ENCODE results near the gene MOSPD3. TPM values are rescaled to one million over a fixed set of nuclear protein-coding genes. Genes with fewer than 3 reads are reported as not detected.

MOSPD3 gene
- total and polyA plus RNA-seq, 2 of the 8 experiments (the other 6 are each of a cell fraction or from before 2014, with no cell fraction given): 20.7 to 21.4 TPM

DNA sequence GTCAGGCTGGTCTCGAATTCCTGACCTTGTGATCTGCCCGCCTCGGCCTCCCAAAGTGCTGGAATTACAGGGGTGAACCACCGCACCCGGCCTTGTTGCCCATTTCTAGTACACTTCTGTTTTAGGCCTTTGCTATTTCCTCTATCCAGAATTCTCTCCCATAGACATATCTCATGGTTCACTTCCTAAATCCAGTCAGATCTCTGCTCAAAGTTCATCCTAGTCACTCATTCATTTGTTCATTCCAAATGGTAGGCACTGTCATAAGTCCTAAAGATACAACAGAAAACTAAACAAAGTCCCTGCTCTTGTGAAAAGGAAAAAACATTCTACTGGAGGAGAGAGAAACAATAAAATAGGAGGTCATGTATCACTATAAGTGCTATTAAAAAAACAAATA lies 2.4 kb upstream of the MOSPD3 start (continued):
- TF ChIP-seq, protein P1, sequence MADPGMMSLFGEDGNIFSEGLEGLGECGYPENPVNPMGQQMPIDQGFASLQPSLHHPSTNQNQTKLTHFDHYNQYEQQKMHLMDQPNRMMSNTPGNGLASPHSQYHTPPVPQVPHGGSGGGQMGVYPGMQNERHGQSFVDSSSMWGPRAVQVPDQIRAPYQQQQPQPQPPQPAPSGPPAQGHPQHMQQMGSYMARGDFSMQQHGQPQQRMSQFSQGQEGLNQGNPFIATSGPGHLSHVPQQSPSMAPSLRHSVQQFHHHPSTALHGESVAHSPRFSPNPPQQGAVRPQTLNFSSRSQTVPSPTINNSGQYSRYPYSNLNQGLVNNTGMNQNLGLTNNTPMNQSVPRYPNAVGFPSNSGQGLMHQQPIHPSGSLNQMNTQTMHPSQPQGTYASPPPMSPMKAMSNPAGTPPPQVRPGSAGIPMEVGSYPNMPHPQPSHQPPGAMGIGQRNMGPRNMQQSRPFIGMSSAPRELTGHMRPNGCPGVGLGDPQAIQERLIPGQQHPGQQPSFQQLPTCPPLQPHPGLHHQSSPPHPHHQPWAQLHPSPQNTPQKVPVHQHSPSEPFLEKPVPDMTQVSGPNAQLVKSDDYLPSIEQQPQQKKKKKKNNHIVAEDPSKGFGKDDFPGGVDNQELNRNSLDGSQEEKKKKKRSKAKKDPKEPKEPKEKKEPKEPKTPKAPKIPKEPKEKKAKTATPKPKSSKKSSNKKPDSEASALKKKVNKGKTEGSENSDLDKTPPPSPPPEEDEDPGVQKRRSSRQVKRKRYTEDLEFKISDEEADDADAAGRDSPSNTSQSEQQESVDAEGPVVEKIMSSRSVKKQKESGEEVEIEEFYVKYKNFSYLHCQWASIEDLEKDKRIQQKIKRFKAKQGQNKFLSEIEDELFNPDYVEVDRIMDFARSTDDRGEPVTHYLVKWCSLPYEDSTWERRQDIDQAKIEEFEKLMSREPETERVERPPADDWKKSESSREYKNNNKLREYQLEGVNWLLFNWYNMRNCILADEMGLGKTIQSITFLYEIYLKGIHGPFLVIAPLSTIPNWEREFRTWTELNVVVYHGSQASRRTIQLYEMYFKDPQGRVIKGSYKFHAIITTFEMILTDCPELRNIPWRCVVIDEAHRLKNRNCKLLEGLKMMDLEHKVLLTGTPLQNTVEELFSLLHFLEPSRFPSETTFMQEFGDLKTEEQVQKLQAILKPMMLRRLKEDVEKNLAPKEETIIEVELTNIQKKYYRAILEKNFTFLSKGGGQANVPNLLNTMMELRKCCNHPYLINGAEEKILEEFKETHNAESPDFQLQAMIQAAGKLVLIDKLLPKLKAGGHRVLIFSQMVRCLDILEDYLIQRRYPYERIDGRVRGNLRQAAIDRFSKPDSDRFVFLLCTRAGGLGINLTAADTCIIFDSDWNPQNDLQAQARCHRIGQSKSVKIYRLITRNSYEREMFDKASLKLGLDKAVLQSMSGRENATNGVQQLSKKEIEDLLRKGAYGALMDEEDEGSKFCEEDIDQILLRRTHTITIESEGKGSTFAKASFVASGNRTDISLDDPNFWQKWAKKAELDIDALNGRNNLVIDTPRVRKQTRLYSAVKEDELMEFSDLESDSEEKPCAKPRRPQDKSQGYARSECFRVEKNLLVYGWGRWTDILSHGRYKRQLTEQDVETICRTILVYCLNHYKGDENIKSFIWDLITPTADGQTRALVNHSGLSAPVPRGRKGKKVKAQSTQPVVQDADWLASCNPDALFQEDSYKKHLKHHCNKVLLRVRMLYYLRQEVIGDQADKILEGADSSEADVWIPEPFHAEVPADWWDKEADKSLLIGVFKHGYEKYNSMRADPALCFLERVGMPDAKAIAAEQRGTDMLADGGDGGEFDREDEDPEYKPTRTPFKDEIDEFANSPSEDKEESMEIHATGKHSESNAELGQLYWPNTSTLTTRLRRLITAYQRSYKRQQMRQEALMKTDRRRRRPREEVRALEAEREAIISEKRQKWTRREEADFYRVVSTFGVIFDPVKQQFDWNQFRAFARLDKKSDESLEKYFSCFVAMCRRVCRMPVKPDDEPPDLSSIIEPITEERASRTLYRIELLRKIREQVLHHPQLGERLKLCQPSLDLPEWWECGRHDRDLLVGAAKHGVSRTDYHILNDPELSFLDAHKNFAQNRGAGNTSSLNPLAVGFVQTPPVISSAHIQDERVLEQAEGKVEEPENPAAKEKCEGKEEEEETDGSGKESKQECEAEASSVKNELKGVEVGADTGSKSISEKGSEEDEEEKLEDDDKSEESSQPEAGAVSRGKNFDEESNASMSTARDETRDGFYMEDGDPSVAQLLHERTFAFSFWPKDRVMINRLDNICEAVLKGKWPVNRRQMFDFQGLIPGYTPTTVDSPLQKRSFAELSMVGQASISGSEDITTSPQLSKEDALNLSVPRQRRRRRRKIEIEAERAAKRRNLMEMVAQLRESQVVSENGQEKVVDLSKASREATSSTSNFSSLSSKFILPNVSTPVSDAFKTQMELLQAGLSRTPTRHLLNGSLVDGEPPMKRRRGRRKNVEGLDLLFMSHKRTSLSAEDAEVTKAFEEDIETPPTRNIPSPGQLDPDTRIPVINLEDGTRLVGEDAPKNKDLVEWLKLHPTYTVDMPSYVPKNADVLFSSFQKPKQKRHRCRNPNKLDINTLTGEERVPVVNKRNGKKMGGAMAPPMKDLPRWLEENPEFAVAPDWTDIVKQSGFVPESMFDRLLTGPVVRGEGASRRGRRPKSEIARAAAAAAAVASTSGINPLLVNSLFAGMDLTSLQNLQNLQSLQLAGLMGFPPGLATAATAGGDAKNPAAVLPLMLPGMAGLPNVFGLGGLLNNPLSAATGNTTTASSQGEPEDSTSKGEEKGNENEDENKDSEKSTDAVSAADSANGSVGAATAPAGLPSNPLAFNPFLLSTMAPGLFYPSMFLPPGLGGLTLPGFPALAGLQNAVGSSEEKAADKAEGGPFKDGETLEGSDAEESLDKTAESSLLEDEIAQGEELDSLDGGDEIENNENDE (IDR thresholded peaks at IDR 0.05; ENCODE audit: insufficient replicate concordance, low read length): no peak
- TF ChIP-seq POU5F1 (IDR thresholded peaks at IDR 0.05; ENCODE audit: low read depth, low read length) (no peak), KDM4A (IDR thresholded peaks at IDR 0.05; ENCODE audit: low read depth, low read length, severe bottlenecking) (no peak), TAF7 (optimal IDR thresholded peaks at IDR 0.05; ENCODE audit: borderline replicate concordance, low read depth, low read length) (no peak), TCF12 (IDR thresholded peaks at IDR 0.05; ENCODE audit: low read depth, low read length) (no peak), SP4 (IDR thresholded peaks at IDR 0.05; ENCODE audit: low read length) (no peak), ATF3 (IDR thresholded peaks at IDR 0.05; ENCODE audit: insufficient read depth, low read depth, low read length) (no peak), SIRT6 (IDR thresholded peaks at IDR 0.05; ENCODE audit: low read length) (no peak), YY1 (IDR thresholded peaks at IDR 0.05; ENCODE audit: low read depth, low read length) (no peak), USF2 (IDR thresholded peaks at IDR 0.05; ENCODE audit: low read length) (no peak)
- TF ChIP-seq, protein P2, sequence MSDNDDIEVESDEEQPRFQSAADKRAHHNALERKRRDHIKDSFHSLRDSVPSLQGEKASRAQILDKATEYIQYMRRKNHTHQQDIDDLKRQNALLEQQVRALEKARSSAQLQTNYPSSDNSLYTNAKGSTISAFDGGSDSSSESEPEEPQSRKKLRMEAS (IDR thresholded peaks at IDR 0.05): no peak
